GM08714 (cell line): ENCODE data around the gene MTFMT.
"Not testable (repeated sequence)": the region's sequence is repeated elsewhere in the genome, so short reads cannot be mapped to it uniquely, and the experiment has no call there.

Experiments used
- H3K4me3 ChIP-seq: fragments of 200-500 bp; sonication (Bioruptor generic); 2 replicates; pipeline ENCODE4 v1.5.1; 2014; ENCODE audit warnings: mild to moderate bottlenecking, low read length, inconsistent platforms
- ZNF274 ChIP-seq: IDR thresholded peaks from 2 replicates; pipeline ENCODE4 v1.6.1; 2012; ENCODE audit warnings: mild to moderate bottlenecking, low read depth, low read length

MTFMT gene

DNA sequence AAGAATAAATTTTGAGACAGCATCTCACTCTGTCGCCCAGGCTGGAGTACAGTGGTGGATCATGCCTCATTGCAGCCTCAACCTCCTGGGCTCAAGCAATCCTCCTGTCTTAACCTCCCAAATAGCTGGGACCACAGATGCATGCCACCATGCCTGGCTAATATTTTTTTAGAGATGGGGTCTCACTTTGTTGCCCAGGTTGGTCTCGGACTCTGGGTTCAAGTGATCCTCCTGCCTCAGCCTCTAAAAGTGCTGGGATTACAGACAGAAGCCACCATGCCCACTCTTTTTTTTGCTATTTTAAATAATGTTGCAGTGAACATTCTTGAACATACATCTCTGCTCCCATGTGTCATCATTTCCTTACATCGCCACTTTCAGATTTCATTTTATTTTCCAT is 9.0 kb upstream of the MTFMT start:
- no peak overlapping the region for H3K4me3 ChIP-seq
- TF ChIP-seq ZNF274 = no peak

DNA sequence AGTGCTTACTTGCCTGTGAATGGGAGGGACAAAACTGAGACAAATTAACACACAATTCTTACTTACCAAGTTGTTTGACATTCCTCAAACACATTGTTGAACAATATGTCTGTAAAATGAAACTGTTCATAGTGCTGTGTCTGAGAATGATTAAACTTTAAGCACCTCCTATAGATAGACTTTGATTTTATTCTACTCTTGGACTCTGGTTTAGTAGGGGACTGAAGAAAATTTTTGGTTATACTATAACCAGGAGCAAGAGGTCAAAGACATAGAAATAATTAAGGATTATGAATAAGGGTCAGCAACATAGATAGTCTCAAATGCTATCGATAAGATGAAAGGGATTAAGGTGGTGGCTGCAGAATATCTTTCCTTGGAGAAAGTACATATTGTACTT is 7.9 kb upstream of the MTFMT start:
- no peak for TF ChIP-seq ZNF274

DNA sequence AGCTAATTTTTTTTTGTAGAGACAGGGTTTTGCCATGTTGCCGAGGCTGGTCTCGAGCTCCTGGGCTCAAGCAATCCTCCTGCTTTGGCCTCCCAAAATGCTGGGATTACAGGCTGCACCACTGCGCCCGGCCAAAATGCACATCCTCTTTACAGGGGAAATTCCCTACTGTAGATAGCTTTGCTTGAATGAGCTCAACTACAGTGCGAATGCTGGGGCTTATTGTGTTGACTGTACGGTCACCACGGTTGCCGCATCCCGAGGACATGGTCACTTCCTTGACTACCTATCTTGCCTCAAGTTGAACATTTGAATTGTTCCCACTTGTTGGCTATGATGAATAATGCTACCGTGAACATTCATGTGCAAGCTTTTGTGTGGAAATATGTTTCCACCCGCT is 5.3 kb upstream of the MTFMT start:
- no peak for TF ChIP-seq ZNF274
- H3K4me3 ChIP-seq = no peak overlapping the region

More for the DNA sequence above, 7.9 kb upstream of the MTFMT start:
- H3K4me3 ChIP-seq = no peak overlapping the region

DNA sequence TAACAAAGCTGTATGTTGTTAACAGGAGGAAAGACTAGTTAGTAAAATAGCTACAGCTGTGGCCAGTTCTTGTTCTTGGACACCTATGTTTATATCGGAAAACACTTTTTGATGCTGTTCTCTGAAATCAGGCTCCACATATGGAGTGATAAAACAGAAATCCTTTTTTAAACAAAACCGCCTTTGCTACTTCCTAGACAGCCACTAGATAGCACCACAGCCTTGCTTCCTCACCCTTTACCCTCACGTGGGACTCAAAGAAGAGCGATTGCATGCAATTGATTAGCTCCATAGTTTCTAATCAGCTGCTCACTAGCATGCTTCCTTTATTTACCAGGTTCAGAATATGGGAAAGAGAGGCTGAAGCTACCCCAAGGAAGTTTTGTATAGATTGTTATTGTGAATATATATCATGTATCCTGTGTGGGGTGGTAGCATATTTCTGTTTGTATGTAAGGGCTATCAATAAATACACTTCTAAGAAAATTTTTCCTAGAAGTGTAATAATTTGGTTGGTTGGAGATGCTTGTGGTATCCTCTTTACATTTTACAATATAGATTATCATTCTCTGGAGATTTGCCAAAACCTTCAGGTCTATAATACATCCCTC is 4.3 kb upstream of the MTFMT start:
- H3K4me3 ChIP-seq = no peak overlapping the region
- TF ChIP-seq ZNF274 = no peak

DNA sequence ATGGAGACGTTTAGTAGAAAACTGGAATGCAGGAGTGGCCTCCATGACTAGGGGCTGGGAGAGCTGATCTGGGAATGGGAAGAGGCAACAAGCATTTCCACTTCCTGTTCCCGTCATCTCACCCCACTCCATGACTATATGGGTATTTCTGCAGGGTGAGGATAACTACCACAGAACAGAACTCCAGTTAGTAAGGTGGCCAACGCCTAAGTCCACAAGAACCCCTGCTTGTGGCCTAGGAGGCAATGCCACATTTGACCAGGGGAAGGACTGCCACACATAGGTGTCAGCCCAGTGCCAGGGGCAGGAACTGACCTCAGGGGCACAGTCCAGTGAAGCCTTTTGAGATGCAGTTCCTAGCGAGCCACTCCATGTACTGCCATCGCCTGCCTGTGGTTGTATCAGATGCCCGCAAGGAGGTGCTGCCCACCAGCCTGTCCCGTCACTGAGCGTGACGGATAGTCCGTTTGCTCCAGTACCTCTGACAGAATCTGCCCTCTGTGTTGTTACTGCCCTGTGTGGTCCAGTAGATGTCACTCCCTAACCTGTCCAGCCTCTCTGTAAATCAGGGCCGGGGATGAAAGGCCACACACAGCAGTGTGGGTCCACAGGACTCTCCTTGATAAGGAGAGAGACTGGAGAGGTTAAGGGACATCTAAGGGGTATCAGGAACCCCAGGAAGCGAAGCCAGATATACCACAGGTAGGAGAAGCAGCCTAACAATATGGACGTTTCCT is 3.5 kb upstream of the MTFMT start:
- TF ChIP-seq ZNF274 = no peak
- H3K4me3 ChIP-seq = no peak overlapping the region

DNA sequence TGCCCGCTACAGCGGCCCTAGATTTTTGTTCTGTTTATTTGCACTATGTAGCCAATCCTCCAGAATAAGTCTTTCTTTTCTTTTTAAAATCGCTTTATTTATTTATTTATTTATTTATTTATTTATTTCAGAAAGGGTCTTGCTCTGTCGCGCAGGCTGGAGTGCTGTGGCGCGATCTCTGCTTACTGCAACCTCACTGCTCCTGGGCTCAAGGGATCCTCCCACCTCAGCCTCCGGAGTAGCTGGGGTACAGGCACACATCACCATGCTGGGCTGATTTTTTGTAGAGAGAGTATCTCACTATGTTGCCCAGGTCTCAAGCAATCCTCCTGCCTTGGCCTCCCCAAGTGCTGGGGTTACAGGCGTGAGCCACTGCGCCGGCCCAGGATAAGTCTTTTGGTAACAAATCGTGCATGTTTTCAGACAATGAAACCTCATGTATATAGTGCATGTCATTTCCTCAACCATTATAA is 333 bp upstream of the MTFMT start:
- no peak overlapping the region for H3K4me3 ChIP-seq
- no peak for TF ChIP-seq ZNF274

DNA sequence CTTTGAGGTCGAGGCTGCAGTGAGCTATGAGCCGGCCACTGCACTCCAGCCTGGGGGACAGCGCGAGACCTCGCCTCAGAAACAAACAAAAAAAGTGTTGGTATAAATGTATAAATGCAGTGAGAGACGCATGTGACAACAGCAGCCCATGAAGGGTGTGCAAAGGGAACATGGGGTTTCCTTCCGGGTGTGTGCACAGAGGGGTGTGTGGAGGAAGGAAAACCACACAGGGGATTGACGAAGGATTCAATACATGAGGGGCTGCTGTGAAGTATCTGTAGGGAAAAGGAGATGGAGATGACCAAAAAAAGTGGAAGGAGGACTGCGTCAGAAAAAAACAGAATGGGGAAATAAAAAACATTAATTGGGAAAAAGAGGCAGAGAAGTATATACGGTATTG is 1.1 kb downstream of the MTFMT start:
- H3K4me3 ChIP-seq = peak overlapping the region; percentile 83
- TF ChIP-seq ZNF274 = no peak

DNA sequence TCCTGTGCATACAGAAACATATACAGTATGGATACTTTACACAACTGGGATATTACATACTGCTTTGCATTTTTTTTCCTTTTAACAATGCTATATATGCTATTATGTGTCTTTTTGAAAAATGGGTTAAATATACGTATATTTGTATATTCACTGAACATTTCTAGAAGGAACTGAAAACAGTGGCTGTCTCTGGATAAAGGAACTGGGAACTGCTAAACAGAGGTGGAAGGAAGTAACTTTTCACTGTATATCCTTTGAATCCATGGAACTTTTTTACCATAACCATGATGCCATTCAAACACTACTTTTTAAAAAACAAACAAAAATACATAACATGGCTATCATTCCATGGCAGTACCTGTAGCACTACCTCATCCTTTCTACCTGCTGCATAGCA is 1.8 kb downstream of the MTFMT start:
- peak overlapping the region; percentile 83; the same call in 1 of the 2 replicates for H3K4me3 ChIP-seq
- TF ChIP-seq ZNF274 = no peak

DNA sequence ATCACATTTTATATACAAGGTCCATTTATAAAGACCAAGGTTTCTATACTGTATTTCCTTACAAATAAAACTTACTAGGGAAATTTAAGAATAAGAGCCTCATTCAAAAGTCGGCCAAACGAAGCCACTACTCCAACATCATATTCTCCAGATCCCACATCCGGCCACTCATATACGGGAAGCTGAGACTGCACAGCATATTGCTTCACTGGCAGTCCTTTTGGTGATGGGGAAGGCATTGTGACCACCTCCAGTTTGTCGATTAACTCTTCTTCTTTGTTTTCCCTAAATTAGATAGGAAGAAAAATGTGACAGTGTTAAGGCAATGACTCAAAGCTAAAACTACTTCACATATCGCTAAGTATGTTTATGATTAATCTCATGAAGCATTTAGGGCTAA is 2.7 kb downstream of the MTFMT start:
- no peak overlapping the region for H3K4me3 ChIP-seq
- TF ChIP-seq ZNF274 = no peak

DNA sequence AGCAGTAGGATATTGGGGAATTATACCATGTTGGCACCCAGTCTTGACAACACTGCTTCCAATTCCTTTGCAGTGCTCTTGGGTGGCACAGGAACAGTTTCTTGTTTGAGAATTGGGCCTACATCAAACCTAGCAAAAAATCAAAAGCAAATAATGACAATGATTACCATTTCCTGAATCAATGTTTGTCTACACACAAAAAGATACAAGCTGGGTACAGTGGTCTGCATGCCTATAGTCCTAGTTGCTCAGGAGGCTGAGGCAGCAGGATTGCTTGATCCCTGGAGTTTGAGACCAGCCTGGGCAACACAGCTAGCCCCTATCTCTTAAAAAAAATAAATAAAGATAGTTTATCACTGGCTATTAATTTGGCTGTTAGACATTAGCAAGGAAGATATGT is 8.0 kb downstream of the MTFMT start:
- H3K4me3 ChIP-seq = no peak overlapping the region
- no peak for TF ChIP-seq ZNF274

DNA sequence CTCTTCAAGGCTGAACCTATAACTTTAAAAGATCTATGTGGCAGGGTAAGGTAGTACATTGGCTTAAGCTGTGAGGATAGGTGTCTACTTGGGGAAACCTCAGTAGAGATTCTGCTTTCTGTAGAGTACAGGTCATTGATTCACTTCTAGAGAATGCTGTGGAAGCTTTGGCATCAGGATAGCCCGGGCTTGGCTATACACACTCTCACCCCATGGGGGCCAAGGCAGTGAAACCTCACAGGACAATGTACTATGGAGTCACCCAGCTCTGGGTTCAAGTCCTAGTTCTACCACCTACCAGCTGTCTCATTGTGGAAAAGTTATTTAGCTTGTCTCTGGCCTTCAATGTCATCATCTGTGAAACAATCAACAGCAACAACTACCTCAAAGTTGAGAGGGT is 9.0 kb downstream of the MTFMT start:
- H3K4me3 ChIP-seq = no peak overlapping the region
- no peak for TF ChIP-seq ZNF274

DNA sequence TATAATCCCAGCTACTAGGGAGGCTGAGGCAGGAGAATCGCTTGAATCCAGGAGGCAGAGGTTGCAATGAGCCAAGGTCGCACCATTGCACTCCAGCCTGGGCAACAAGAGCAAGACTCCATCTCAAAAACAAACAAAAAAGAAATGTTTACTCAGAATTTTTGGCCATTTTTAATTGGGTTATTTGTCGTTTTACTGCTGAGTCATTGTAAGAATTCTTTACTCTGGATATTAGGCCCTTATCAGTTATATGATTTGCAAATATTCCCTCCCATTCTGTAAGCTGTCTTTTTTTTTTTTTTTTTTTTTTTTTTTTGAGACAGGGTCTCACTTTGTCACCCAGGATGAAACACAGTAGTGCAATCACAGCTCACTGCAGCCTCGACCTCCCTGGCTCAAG is 18.2 kb downstream of the MTFMT start:
- H3K4me3 ChIP-seq = not testable (repeated sequence)

DNA sequence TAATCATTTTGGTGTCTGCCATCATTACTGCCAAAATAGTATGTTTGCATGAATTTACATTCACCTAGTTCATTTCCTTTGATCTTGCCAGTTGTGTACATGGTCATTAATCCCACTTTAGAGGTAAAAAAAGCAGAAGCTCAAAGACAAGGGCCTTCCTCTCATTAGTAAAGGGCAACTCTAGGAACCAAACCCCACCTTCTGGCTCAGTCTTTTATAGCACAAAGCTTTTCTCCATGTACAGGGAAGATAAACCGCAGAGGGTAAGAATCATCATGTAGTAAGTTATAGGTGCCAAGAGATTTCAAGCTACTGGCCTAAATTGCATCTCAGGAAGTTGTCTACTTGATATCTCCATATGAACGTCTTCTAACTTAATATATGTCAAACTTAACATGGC is 20.5 kb downstream of the MTFMT start:
- TF ChIP-seq ZNF274 = no peak
- H3K4me3 ChIP-seq = no peak overlapping the region

DNA sequence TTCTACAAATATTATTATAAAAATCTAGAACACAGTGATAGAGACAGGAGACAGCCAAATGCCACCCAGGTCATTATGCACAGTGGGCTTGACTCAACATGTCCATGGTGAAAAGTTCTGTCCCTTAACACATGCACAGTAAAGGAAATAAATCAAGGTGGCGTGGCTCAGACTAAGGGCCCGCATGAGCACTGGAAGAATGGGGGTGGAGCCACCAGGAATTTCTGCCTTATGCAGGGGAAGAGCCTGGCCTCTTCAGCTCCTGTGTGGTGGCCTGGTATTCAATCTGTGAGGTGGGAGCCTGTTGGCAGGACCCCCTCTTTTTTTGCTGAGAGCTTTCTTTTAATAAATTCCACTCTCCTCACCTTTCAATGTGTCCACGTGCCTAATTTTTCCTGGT is 22.6 kb downstream of the MTFMT start:
- H3K4me3 ChIP-seq = no peak overlapping the region

DNA sequence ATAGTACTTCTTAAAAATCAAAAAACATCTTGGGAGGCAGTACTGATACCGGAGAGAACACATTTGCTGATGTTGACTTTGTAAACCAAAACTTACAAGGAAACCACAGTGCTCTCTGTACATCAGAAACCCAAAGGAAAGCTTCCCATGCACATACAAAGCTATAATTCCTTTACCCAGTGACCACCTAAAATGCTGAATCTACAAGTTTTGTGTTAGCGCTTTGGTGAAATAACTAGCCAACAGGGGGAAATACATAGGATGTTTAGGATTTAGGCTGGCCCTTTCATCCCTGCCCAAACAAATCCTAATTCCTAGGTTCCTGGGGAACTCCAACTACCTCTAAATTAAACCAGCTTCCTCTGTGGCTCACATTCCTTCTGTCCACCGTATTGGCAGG is 24.4 kb downstream of the MTFMT start:
- no peak overlapping the region for H3K4me3 ChIP-seq
- TF ChIP-seq ZNF274 = no peak

More for the DNA sequence above, 22.6 kb downstream of the MTFMT start:
- no peak for TF ChIP-seq ZNF274
